ENCODE results near the gene EIF4H. TPM values are rescaled to one million over a fixed set of nuclear protein-coding genes. Genes with fewer than 3 reads are reported as not detected.

Gene EIF4H
- total and polyA plus RNA-seq, 2 donors (not counting 3 experiments of a cell fraction or from before 2014, with no cell fraction given), result 406 to 415 TPM

DNA sequence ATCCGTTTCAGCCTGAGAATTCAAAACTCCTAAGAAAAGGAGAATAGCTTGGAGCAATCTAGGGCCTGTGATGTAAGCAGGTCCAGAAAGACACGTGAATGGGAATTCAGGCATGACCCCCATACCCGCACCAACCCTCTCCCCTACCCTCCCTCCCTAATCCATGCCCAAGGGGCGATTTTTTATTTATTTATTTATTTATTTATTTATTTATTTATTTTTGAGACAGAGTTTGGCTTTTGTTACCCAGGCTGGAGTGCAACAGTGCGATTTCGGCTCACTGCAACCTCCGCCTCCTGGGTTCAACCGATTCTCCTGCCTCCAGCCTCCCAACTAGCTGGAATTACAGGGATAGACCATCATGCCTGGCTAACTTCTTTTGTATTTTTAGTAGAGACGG is 16.6 kb upstream of the EIF4H start:
- dilution Hi-C loops (cut with MboI; ENCODE audit: extremely low pct_ligation_motif_present, low sequenced_read_pairs), result no loop called here
- Histone ChIP-seq H3K9ac (replicated peaks; ENCODE audit: extremely low read depth, insufficient read depth, low read length) (no peak overlapping the region), H3K9me3 (replicated peaks; ENCODE audit: control insufficient read depth, insufficient read depth, low read length) (no peaks in the 10 kb centered on the region), H3K9me1 (replicated peaks; ENCODE audit: control insufficient read depth, extremely low read depth, insufficient read depth, low read length) (no peaks in the 10 kb centered on the region), H4K20me1 (replicated peaks; ENCODE audit: control insufficient read depth, extremely low read depth, insufficient read depth, low read length) (no peaks in the 10 kb centered on the region), H3K27ac (ENCODE audit: insufficient read depth, low read depth, low read length) (no peak overlapping the region), H2AFZ (ENCODE audit: low read depth, low read length) (no peak overlapping the region), H3K36me3 (ENCODE audit: control insufficient read depth in 2 of 2, extremely low read depth in 1 of 2, insufficient read depth in 2 of 2, low read length in 2 of 2) (no peaks in the 10 kb centered on the region), H3K4me2 (ENCODE audit: insufficient read depth, low read length) (no peak overlapping the region), H3K4me1 (ENCODE audit: control insufficient read depth, extremely low read depth, insufficient read depth, low read length) (no peaks in the 10 kb centered on the region), H3K79me2 (ENCODE audit: control insufficient read depth, insufficient read depth, low read length) (no peaks in the 10 kb centered on the region), H3K27me3 (ENCODE audit: control insufficient read depth in 2 of 2, insufficient read depth in 2 of 2, low read length in 2 of 2) (no peaks in the 10 kb centered on the region), H3K4me3 (replicated peaks in 1 of 3; ENCODE audit: insufficient read depth in 1 of 3, low read depth in 1 of 3, low read length in 3 of 3) (no peak overlapping the region)
- DNase-seq (ENCODE audit: low read depth, low spot score) (no peak), FAIRE-seq (no peak)
- no peak for TF ChIP-seq MYC (IDR thresholded peaks at IDR 0.05; ENCODE audit: low read depth, low read length)
- no peak for TF ChIP-seq CTCF (IDR thresholded peaks at IDR 0.05; ENCODE audit: extremely low read depth in 1 of 2, insufficient read depth in 1 of 2, low read depth in 1 of 2, low read length in 2 of 2)
- ChIA-PET CTCF (interaction anchor here (0.6 kb wide), 1 partner anchor 184 kb away, joined by 3 read pairs; no protein-coding TSS in a partner anchor), POLR2A (interaction anchor here (0.6 kb wide), 1 partner anchor 299 kb away, joined by 3 read pairs; no protein-coding TSS in a partner anchor)
- intact Hi-C loops (cut with micrococcal nuclease), result no loop called here
- BruUV-seq (replicated peaks), result no TSS peak

GRCh38 chr7:74164985-74165456 is 9.1 kb upstream of the EIF4H start:
- Histone ChIP-seq H4K20me1 (replicated peaks; ENCODE audit: control insufficient read depth, extremely low read depth, insufficient read depth, low read length) (no peaks in the 10 kb centered on the region), H3K27ac (ENCODE audit: insufficient read depth, low read depth, low read length) (no peak overlapping the region), H3K4me2 (ENCODE audit: insufficient read depth, low read length) (no peak overlapping the region), H2AFZ (ENCODE audit: low read depth, low read length) (peak overlapping the region; percentile 34), H3K9ac (replicated peaks; ENCODE audit: extremely low read depth, insufficient read depth, low read length) (no peak overlapping the region), H3K9me3 (replicated peaks; ENCODE audit: control insufficient read depth, insufficient read depth, low read length) (no peaks in the 10 kb centered on the region), H3K9me1 (replicated peaks; ENCODE audit: control insufficient read depth, extremely low read depth, insufficient read depth, low read length) (no peaks in the 10 kb centered on the region), H3K36me3 (ENCODE audit: control insufficient read depth in 2 of 2, extremely low read depth in 1 of 2, insufficient read depth in 2 of 2, low read length in 2 of 2) (no peaks in the 10 kb centered on the region), H3K4me3 (replicated peaks in 1 of 3; ENCODE audit: insufficient read depth in 1 of 3, low read depth in 1 of 3, low read length in 3 of 3) (no peak overlapping the region), H3K4me1 (ENCODE audit: control insufficient read depth, extremely low read depth, insufficient read depth, low read length) (no peaks in the 10 kb centered on the region), H3K79me2 (ENCODE audit: control insufficient read depth, insufficient read depth, low read length) (no peaks in the 10 kb centered on the region), H3K27me3 (ENCODE audit: control insufficient read depth in 2 of 2, insufficient read depth in 2 of 2, low read length in 2 of 2) (no peaks in the 10 kb centered on the region)
- dilution Hi-C loops (cut with MboI; ENCODE audit: extremely low pct_ligation_motif_present, low sequenced_read_pairs) (no loop called here), intact Hi-C loops (cut with micrococcal nuclease) (no loop called here)
- TF ChIP-seq MAX (IDR thresholded peaks at IDR 0.05; ENCODE audit: insufficient read depth, insufficient read length), result no peak
- no peak for TF ChIP-seq EZH2 (IDR thresholded peaks at IDR 0.05; ENCODE audit: borderline replicate concordance, low read depth, low read length, severe bottlenecking)
- no peak for TF ChIP-seq FOS (IDR thresholded peaks at IDR 0.05; ENCODE audit: borderline replicate concordance, insufficient read depth, low read length)
- no peak for TF ChIP-seq POLR2A (IDR thresholded peaks at IDR 0.05; ENCODE audit: low read depth, low read length)
- TF ChIP-seq CTCF (IDR thresholded peaks at IDR 0.05; ENCODE audit: extremely low read depth in 1 of 2, insufficient read depth in 1 of 2, low read depth in 1 of 2, low read length in 2 of 2), result peak; percentile 7 to 17
- no peak for TF ChIP-seq POLR2AphosphoS5 (IDR thresholded peaks at IDR 0.05; ENCODE audit: insufficient read depth, low read depth, low read length)
- BruUV-seq (replicated peaks), result no TSS peak
- peak; percentile 31 for DNase-seq (ENCODE audit: low read depth, low spot score)
- CTCF ChIA-PET, result interaction anchor here (0.7 to 1.5 kb wide), 10 partner anchors 12 to 236 kb away, joined by 3 to 7 read pairs (median 4); no protein-coding TSS in a partner anchor
- POLR2A ChIA-PET, result no interaction called here
- FAIRE-seq, result peak; percentile 73
